ENCODE data around the gene EGFR.

Gene EGFR

DNA sequence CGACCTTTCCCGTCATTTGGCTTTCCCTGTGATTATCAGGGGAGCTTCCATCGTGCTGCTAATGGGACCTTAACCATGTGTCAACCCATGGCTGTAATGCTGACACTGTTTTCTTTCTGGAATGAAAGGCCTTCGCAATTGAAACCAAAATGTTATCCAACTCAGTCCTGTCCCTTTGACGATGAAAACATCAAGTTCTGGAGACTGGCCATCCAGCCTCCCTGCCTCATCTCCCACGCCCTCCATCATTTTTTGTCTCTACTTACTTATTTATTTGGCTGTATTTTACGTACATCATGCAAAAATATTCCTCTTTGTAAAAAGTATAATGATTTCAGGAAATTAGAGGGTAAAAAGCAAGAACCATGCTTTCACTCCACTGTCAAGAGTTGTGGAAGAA, 69.8 kb downstream of the EGFR start:
- TF ChIP-seq, protein P1, sequence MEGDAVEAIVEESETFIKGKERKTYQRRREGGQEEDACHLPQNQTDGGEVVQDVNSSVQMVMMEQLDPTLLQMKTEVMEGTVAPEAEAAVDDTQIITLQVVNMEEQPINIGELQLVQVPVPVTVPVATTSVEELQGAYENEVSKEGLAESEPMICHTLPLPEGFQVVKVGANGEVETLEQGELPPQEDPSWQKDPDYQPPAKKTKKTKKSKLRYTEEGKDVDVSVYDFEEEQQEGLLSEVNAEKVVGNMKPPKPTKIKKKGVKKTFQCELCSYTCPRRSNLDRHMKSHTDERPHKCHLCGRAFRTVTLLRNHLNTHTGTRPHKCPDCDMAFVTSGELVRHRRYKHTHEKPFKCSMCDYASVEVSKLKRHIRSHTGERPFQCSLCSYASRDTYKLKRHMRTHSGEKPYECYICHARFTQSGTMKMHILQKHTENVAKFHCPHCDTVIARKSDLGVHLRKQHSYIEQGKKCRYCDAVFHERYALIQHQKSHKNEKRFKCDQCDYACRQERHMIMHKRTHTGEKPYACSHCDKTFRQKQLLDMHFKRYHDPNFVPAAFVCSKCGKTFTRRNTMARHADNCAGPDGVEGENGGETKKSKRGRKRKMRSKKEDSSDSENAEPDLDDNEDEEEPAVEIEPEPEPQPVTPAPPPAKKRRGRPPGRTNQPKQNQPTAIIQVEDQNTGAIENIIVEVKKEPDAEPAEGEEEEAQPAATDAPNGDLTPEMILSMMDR (IDR thresholded peaks at IDR 0.05): no peak
- Histone ChIP-seq H3K4me3 (no peak overlapping the region), H3K4me1 (peaks cover 4 to 47% (median 33%) of the 10 kb centered on the region in 4 donors), H3K27me3 (no peaks in the 10 kb centered on the region), H3K36me3 (no peaks in the 10 kb centered on the region), H3K9me3 (no peaks in the 10 kb centered on the region), H3K27ac (no peak overlapping the region)
- no peak for DNase-seq
- intact Hi-C loops (cut with DNase I; ENCODE audit: low total_unique reads): no loop called here

DNA sequence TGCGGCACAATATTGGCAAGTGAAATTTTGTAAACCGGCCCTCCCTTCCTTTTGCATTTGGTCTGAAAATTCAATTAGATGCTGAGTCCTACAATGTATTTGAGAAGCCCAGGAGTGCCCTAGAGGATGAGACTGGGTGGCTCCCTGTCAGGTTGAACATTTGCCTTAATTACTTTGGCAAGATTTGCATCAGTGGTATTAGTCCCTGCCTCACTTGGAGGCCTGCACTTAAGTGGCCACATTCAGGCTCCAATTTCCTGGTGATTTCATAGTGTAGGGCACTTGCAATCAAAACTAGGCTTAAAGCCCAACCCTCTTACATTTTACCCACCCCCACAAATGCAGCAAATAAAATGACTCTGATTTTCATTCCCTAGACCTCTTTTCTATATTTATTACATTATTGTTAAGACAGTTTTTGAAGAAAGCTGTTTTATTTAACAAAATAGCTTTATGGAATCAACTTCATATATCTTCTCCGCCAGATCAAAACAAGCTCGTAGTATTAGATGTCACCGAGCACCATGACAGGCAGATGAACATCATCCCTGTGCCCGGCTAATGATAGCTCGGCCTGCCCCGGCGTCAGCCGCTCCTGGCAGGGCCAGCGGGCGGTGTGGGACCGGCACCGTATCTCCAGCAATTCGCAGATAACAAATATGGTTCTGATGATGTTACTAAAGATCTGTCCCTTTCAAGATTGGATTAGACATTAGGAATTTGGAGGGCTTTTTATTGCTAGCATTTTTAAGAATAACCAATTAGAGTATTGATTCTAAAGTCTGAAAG, 73.6 kb downstream of the EGFR start:
- Histone ChIP-seq H3K4me1 (peaks cover 0 to 28% (median 14%) of the 10 kb centered on the region in 4 donors), H3K36me3 (no peaks in the 10 kb centered on the region), H3K27ac (no peak overlapping the region), H3K9me3 (no peaks in the 10 kb centered on the region), H3K27me3 (no peaks in the 10 kb centered on the region), H3K4me3 (no peak overlapping the region)
- intact Hi-C loops (cut with DNase I; ENCODE audit: low total_unique reads): no loop called here
- no peak for DNase-seq
- TF ChIP-seq, protein P1 (IDR thresholded peaks at IDR 0.05): no peak

DNA sequence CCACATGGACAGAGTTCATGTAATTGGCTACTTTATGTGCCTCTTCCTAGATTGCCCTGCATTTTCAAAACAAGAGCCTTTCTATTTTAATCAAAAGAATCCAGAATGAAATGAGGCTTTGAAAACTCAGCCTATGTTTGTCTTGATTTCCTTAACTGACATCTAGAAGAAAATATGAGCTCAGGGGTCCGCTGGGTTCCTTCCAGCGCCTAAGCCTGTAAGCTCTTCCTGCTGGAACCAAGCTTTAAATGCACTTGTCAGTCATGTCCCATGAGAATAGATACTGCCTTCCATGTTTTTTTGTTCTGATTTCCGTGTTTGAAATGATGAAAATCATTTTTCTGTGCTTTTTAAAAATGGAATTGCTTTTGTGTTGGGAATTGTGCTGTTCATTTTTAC, 74.2 kb downstream of the EGFR start:
- intact Hi-C loops (cut with DNase I; ENCODE audit: low total_unique reads): no loop called here
- H3K27ac ChIP-seq: no peak overlapping the region
- no peak overlapping the region for H3K4me3 ChIP-seq
- peaks cover 0 to 24% (median 9%) of the 10 kb centered on the region in 4 donors for H3K4me1 ChIP-seq
- H3K9me3 ChIP-seq: no peaks in the 10 kb centered on the region
- TF ChIP-seq, protein P1 (IDR thresholded peaks at IDR 0.05): no peak
- DNase-seq: no peak
- H3K36me3 ChIP-seq: no peaks in the 10 kb centered on the region
- H3K27me3 ChIP-seq: no peaks in the 10 kb centered on the region

DNA sequence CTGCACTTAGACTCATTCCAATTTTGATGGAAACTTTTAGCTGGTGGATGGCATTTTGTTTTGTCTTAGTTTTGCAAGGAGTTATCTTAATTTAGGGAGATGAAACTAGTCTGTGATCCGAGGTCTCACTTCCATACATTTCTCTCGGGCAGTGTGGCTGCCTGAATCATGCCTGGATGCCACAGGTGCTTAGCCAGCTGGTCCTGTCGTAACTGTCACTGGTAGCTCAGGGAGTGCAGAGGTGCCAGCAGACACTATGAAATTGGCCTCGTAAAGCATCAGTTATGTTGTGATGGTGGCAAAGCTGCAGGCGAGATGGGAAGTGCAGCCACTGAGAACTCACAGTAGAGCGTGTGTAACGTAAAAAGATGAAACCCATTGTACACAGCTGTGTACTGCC, 74.9 kb downstream of the EGFR start:
- intact Hi-C loops (cut with DNase I; ENCODE audit: low total_unique reads): no loop called here
- H3K36me3 ChIP-seq: no peaks in the 10 kb centered on the region
- H3K9me3 ChIP-seq: no peaks in the 10 kb centered on the region
- H3K4me3 ChIP-seq: no peak overlapping the region
- DNase-seq: no peak
- peaks cover 0 to 29% (median 10%) of the 10 kb centered on the region in 4 donors for H3K4me1 ChIP-seq
- no peaks in the 10 kb centered on the region for H3K27me3 ChIP-seq
- TF ChIP-seq, protein P1 (IDR thresholded peaks at IDR 0.05): no peak
- no peak overlapping the region for H3K27ac ChIP-seq

DNA sequence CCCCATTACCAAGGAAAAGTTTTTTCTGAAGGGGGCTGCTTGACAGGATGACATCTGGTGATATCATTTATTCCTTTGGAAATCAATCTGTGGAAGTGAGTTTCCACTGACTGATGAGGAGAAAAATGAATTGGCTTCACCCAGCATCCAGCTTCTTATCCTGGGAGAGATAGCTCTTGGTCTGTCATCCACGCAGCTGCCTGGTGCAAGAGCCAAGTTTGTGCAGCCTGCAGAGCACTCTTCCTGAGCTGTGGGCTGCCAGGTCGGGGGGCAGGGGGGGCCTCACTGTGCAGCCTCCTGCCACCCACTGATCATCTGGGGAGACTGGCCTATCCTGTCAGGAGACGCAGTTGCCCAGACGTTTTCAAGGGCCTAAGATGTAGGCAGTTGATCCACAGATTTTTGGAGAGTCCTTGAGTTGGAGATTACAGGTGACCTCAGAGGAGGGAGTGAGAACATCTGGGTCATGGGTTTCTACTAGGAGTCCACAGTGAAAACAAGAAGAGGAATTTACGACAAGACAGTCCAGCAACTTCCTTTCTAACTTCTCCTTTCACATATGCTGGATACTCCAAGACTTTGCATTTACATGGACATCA, 75.4 kb downstream of the EGFR start:
- H3K4me1 ChIP-seq: peaks cover 0 to 34% (median 15%) of the 10 kb centered on the region in 4 donors
- no peak overlapping the region for H3K27ac ChIP-seq
- H3K36me3 ChIP-seq: no peaks in the 10 kb centered on the region
- TF ChIP-seq, protein P1 (IDR thresholded peaks at IDR 0.05): no peak
- no peaks in the 10 kb centered on the region for H3K9me3 ChIP-seq
- H3K4me3 ChIP-seq: no peak overlapping the region
- no peak for DNase-seq
- intact Hi-C loops (cut with DNase I; ENCODE audit: low total_unique reads): no loop called here
- H3K27me3 ChIP-seq: no peaks in the 10 kb centered on the region

All from tibial artery (tissue), 4 donors.